ENCODE results near the gene PRSS21.

Gene PRSS21

GRCh38 chr16:2846511-2847310, 29.7 kb downstream of the PRSS21 start:
- DNase-seq = no peak

GRCh38 chr16:2848933-2849725, 32.1 kb downstream of the PRSS21 start:
- no peak for DNase-seq

GRCh38 chr16:2852003-2852730, 35.1 kb downstream of the PRSS21 start:
- no peak for DNase-seq

GRCh38 chr16:2852731-2853507, 35.9 kb downstream of the PRSS21 start:
- no peak for DNase-seq

- DNase-seq = no peak
Observed at GRCh38 chr16:2853531-2854073, 36.6 kb downstream of the PRSS21 start.

GRCh38 chr16:2854700-2855309, 37.8 kb downstream of the PRSS21 start:
- DNase-seq = no peak

- DNase-seq = no peak
Observed at GRCh38 chr16:2855536-2855935, 38.5 kb downstream of the PRSS21 start.

- DNase-seq = no peak
Observed at GRCh38 chr16:2856061-2856670, 39.1 kb downstream of the PRSS21 start.

GRCh38 chr16:2856686-2857450, 39.8 kb downstream of the PRSS21 start:
- no peak for DNase-seq

- DNase-seq = no peak
Observed at GRCh38 chr16:2857451-2858244, 40.6 kb downstream of the PRSS21 start, which contains the start of gene PRSS22. Gene PRSS22, minus strand, starts transcription at chr16:2858170. Its CDS starts 66 bp downstream, at chr16:2858104.

GRCh38 chr16:2858245-2859025, 41.4 kb downstream of the PRSS21 start:
- no peak for DNase-seq

GRCh38 chr16:2859686-2860265, 42.7 kb downstream of the PRSS21 start:
- no peak for DNase-seq

GRCh38 chr16:2860826-2861567, 44.0 kb downstream of the PRSS21 start:
- DNase-seq = no peak

GRCh38 chr16:2865651-2866050, 48.6 kb downstream of the PRSS21 start:
- DNase-seq = no peak

- no peak for DNase-seq
Observed at GRCh38 chr16:2866431-2866830, 49.4 kb downstream of the PRSS21 start.

GRCh38 chr16:2867661-2867986, 50.6 kb downstream of the PRSS21 start:
- DNase-seq = no peak

GRCh38 chr16:2867987-2868789, 51.2 kb downstream of the PRSS21 start:
- peak; percentile 82 to 92 for DNase-seq

All from hippocampal formation (tissue), 2 donors.